Neutrophil (primary cell): Measurements from ENCODE around the gene BBX.

Experiments used
- H3K27ac ChIP-seq: fragments of 200-600 bp; sonication (generic); 2 replicates; pipeline ENCODE4 v1.5.1; 2016; ENCODE audit warnings: mild to moderate bottlenecking, moderate library complexity
- H3K27me3 ChIP-seq: fragments of 200-600 bp; sonication (generic); 2 replicates; pipeline ENCODE4 v1.6.0; 2016; ENCODE audit warnings: mild to moderate bottlenecking
- H3K36me3 ChIP-seq: fragments of 200-600 bp; sonication (generic); 2 replicates; pipeline ENCODE4 v1.5.1; 2017
- H3K4me1 ChIP-seq, 2 experiments: fragments of 200-600 bp in 1 of 2; sonication (generic) in 1 of 2; 1 replicate in 1 of 2; 2 replicates in 1 of 2; pipeline versions ENCODE4 v1.5.1 to v1.6.1; 2013 to 2016; ENCODE audit warnings: low read depth in 1 of 2, low read length in 1 of 2, mild to moderate bottlenecking in 1 of 2, moderate library complexity in 1 of 2; ENCODE audit not compliant: control insufficient read depth in 1 of 2, insufficient read depth in 1 of 2
- H3K4me3 ChIP-seq, 2 experiments: fragments of 200-600 bp in 1 of 2; sonication (generic) in 1 of 2; 1 replicate in 1 of 2; 2 replicates in 1 of 2; pipeline ENCODE4 v1.5.1; 2013 to 2016; ENCODE audit warnings: low read depth in 1 of 2, low read length in 1 of 2, mild to moderate bottlenecking in 1 of 2, moderate library complexity in 1 of 2
- H3K9me3 ChIP-seq: fragments of 200-600 bp; sonication (generic); 2 replicates; pipeline ENCODE4 v1.5.1; 2016
- TF ChIP-seq, protein P1 (sequence below): fragments of 200-600 bp; sonication (generic); IDR thresholded peaks from 2 replicates; pipeline ENCODE4 v1.5.1; 2016; ENCODE audit warnings: antibody characterized with exemption

BBX gene

DNA sequence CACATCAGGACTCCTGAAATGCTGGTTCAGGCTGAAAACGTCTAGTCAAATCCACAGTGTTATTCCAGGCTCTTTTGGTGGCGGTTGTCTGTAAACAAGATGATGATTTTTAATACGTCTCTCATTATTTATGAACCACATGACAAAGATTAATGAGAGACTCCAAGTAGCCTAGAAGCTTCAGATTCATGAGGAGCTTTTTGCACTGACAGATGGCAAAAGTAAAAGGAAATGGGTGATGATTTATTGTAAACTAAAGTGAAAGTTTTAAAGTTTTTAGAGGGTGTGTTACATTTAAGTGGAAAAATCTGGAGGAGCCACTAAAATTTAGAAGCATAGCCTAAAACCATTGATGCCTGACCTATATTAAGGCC, 77.0 kb downstream of the BBX start:
- Histone ChIP-seq H3K4me3 (no peak overlapping the region), H3K27ac (peak overlapping the region; percentile 67), H3K36me3 (no peaks in the 10 kb centered on the region), H3K4me1 (peaks cover 17 to 25% of the 10 kb centered on the region in 2 experiments), H3K9me3 (no peaks in the 10 kb centered on the region), H3K27me3 (no peaks in the 10 kb centered on the region)
- TF ChIP-seq, protein P1, sequence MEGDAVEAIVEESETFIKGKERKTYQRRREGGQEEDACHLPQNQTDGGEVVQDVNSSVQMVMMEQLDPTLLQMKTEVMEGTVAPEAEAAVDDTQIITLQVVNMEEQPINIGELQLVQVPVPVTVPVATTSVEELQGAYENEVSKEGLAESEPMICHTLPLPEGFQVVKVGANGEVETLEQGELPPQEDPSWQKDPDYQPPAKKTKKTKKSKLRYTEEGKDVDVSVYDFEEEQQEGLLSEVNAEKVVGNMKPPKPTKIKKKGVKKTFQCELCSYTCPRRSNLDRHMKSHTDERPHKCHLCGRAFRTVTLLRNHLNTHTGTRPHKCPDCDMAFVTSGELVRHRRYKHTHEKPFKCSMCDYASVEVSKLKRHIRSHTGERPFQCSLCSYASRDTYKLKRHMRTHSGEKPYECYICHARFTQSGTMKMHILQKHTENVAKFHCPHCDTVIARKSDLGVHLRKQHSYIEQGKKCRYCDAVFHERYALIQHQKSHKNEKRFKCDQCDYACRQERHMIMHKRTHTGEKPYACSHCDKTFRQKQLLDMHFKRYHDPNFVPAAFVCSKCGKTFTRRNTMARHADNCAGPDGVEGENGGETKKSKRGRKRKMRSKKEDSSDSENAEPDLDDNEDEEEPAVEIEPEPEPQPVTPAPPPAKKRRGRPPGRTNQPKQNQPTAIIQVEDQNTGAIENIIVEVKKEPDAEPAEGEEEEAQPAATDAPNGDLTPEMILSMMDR: no peak

DNA sequence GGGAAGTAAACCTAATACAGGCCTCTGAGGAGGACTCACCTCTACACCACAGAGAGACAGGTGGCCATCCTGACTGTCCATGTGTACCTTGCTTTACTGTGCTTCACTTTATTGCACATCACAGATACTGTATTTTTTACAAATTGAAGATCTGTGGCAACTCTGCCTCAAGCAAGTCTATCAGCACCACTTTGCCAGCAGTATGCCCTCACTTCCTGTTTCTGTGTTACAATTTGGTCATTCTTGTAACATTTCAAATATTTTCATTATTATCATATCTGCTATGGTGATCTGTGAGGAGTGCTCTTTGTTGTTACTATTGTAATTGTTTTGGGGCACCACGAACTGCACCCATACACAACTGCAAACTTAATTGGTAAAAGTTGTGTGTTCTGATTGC, 78.0 kb downstream of the BBX start:
- Histone ChIP-seq H3K9me3 (no peaks in the 10 kb centered on the region), H3K4me3 (no peak overlapping the region), H3K36me3 (no peaks in the 10 kb centered on the region), H3K27me3 (no peaks in the 10 kb centered on the region), H3K4me1 (peaks cover 17 to 31% of the 10 kb centered on the region in 2 experiments), H3K27ac (no peak overlapping the region)
- TF ChIP-seq, protein P1: no peak

DNA sequence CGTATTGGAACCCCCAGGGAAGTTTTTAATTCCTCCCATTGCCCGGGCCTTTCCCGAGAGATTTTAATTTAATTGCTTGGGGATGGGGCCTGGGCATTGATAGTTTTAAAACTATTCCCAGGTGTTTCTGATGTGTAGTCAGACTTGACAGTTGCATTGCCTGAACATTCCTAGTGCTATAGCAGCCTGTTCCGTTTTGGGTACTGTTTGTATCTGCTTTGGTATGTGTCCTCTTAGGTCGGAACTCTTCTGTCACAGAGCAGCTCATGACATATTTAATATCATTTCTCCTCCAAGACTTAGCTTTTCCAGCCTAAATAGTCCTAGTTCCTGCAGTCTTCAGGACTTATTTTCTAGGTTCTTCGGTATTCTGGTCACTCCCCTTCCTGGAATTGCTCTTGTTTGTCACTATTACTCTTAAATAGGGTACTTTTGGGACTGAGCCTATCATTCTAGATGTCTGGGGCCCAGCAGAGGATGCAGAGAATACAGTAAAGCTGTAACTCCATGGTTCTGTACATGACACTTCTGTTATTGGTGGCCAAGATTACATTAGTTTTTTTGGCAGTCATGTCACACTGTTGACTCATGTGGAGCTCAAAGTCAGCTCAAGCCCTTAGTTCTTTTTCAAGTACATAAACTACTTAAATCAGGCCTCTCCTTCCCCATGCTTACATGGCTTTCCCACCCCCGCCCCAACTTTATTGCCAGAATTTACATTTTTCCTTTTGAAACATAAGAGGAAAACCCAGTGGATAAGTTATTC, 81.5 kb downstream of the BBX start:
- no peak overlapping the region for H3K27ac ChIP-seq
- TF ChIP-seq, protein P1: no peak

DNA sequence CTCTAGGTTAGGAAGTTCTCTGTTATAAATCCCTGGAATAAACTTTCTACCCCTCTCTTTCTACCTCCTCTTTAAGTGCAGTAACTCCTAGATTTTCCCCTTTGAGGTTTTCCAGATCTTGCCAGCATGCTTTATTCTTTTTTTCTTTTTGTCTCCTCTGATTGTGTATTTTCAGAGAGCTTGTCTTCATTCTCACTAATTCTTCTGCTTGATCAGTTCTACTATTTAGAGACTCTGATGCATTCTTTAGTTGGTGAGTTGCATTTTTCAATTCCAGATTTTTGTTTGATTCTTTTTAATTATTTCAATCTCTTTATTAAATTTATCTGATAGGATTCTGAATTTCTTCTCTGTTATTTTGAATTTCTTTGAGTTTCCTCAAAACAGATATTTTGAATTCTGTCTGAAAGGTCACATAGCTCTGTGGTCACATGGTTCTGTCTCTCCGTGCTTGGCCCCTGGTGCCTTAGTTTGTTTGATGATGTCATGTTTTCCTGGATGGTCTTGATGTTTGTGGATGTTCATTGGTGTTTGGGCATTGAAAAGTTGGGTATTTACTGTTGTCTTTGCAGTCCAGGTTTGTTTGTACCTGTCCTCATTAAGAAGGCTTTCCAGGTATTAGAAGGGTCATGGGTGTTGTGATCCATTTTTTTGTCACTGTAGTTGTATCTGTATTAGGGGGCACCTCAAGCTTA, 89.2 kb downstream of the BBX start:
- H3K9me3 ChIP-seq: no peaks in the 10 kb centered on the region
- no peaks in the 10 kb centered on the region for H3K36me3 ChIP-seq
- peaks cover 0 to 3% of the 10 kb centered on the region in 2 experiments for H3K4me1 ChIP-seq
- H3K4me3 ChIP-seq: no peak overlapping the region
- no peaks in the 10 kb centered on the region for H3K27me3 ChIP-seq
- TF ChIP-seq, protein P1: no peak
- H3K27ac ChIP-seq: no peak overlapping the region

More for the DNA sequence above, 81.5 kb downstream of the BBX start:
- H3K4me1 ChIP-seq: peaks cover 12 to 38% of the 10 kb centered on the region in 2 experiments
- H3K4me3 ChIP-seq: no peak overlapping the region
- H3K27me3 ChIP-seq: no peaks in the 10 kb centered on the region
- no peaks in the 10 kb centered on the region for H3K9me3 ChIP-seq
- H3K36me3 ChIP-seq: no peaks in the 10 kb centered on the region

DNA sequence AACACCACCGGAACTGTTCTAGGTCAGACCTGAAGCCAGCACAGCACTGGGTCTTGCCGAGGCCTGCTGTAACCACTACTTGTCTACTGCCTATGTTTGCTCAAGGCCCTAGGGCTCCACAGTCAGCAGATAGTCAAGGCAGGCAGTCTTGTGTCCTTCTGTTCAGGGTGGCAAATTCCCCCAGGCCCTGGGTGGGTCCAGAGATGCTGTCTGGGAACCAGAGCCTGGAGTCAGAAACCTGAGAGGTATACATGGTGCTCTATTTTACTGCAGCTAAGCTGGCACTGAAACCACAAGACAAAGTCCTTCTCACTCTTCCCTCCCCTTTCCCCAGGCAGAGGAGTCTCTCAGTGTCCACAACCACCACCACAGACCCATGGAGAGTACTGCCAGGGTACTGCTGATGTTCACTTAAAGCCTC, 89.9 kb downstream of the BBX start:
- Histone ChIP-seq H3K27me3 (no peaks in the 10 kb centered on the region), H3K9me3 (no peaks in the 10 kb centered on the region), H3K27ac (no peak overlapping the region), H3K4me3 (no peak overlapping the region), H3K36me3 (no peaks in the 10 kb centered on the region), H3K4me1 (no peaks in the 10 kb centered on the region)
- TF ChIP-seq, protein P1: no peak
